ENCODE data around the gene ANKS1A.

ANKS1A gene

DNA sequence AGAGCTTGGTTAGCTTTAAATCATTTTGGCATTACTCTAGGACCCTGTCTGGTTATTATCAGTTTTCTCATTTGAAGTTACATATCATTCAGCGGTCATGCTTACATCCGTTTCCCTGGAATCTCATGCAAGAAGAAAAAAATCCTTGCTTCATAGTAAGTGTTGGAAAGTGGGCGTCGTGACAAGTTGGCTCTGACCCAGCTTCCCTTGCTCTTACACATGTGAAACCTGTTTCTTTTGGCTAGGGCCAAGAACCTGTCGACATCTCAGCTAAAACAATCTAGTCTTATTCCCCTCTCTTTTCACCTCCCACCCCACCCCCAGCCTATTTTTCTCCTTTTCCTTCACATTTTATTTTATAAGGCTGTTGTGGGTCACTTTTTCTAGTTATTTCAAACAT is 45.5 kb downstream of the ANKS1A start:
- DNase-seq, result no peak

DNA sequence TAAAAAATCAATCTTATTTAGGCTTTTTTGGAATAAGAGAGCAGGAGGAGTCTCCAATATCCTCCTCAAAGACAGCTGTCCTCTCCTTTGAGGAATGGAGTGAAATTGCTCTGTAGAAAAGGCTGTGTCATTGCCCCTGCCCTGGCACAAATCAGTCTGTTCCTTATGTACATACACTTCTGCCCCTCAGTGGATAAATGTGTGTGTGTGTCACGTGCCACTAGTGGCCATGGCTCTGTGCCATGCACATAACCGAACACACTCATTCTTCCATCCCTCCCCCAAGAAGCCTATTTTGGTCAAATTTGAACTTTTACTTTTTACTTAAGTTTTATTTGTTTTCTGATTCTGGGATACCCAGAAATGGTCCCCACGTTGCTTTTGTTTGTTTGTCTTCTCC is 49.2 kb downstream of the ANKS1A start:
- no peak for DNase-seq
- TF ChIP-seq, protein P1, sequence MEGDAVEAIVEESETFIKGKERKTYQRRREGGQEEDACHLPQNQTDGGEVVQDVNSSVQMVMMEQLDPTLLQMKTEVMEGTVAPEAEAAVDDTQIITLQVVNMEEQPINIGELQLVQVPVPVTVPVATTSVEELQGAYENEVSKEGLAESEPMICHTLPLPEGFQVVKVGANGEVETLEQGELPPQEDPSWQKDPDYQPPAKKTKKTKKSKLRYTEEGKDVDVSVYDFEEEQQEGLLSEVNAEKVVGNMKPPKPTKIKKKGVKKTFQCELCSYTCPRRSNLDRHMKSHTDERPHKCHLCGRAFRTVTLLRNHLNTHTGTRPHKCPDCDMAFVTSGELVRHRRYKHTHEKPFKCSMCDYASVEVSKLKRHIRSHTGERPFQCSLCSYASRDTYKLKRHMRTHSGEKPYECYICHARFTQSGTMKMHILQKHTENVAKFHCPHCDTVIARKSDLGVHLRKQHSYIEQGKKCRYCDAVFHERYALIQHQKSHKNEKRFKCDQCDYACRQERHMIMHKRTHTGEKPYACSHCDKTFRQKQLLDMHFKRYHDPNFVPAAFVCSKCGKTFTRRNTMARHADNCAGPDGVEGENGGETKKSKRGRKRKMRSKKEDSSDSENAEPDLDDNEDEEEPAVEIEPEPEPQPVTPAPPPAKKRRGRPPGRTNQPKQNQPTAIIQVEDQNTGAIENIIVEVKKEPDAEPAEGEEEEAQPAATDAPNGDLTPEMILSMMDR (IDR thresholded peaks at IDR 0.05; ENCODE audit: low read depth, low read length, missing control alignments), result no peak
- H3K27ac ChIP-seq, result no peak overlapping the region
- in situ Hi-C loops (cut with HindIII; ENCODE audit: low pct_ligation_motif_present, low sequenced_read_pairs), result no loop called here
- no peak overlapping the region for H3K4me3 ChIP-seq (ENCODE audit: low read depth, low read length)
- H3K27me3 ChIP-seq (replicated peaks), result no peaks in the 10 kb centered on the region
- H3K36me3 ChIP-seq (replicated peaks), result no peaks in the 10 kb centered on the region

More for the DNA sequence above, 45.5 kb downstream of the ANKS1A start:
- H3K27ac ChIP-seq, result no peak overlapping the region
- no peaks in the 10 kb centered on the region for H3K36me3 ChIP-seq (replicated peaks)
- in situ Hi-C loops (cut with HindIII; ENCODE audit: low pct_ligation_motif_present, low sequenced_read_pairs), result no loop called here
- H3K4me3 ChIP-seq (ENCODE audit: low read depth, low read length), result no peak overlapping the region
- no peaks in the 10 kb centered on the region for H3K27me3 ChIP-seq (replicated peaks)
- TF ChIP-seq, protein P1 (IDR thresholded peaks at IDR 0.05; ENCODE audit: low read depth, low read length, missing control alignments), result no peak

DNA sequence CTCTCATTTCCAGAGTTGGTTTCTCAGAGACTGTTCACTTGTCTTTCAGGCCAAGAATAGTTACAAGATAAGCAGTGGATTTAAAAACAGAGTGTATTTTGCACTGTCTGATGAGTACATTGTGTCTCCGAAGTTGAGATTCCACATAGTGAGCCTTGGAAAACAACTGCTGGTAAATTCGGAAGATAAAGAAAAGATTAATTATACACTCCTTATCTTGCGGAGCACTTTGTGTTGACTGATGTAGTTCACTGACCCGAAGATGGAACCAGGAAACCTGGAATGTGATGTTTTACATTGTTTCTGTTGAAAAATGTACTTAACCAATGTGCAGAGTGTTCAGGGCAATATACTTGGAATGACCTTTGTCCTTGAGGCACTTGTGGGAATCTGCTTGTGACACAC is 51.0 kb downstream of the ANKS1A start:
- H3K27me3 ChIP-seq (replicated peaks), result no peaks in the 10 kb centered on the region
- no peak overlapping the region for H3K4me3 ChIP-seq (ENCODE audit: low read depth, low read length)
- TF ChIP-seq, protein P1 (IDR thresholded peaks at IDR 0.05; ENCODE audit: low read depth, low read length, missing control alignments), result no peak
- H3K36me3 ChIP-seq (replicated peaks), result no peaks in the 10 kb centered on the region
- H3K27ac ChIP-seq, result no peak overlapping the region
- in situ Hi-C loops (cut with HindIII; ENCODE audit: low pct_ligation_motif_present, low sequenced_read_pairs), result no loop called here
- DNase-seq, result no peak

DNA sequence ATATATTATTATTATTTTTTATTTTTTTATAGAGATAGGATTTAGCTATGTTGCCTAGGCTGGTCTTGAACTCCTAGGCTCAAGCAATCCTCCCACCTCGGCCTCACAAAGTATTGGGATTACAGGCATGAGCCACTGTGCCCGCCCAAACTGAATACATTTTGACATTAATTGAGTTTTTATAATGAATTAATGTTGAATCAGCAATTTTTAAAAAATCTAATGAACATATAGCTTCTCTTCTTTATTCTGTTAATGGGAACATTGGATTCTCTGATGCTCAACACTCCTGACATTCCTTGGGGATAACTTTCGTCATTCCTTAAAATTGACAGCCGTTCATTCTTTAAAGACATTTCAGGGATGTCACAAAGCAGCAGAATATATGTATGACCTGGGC is 52.4 kb downstream of the ANKS1A start:
- Histone ChIP-seq H3K27me3 (replicated peaks) (no peaks in the 10 kb centered on the region), H3K4me3 (ENCODE audit: low read depth, low read length) (no peak overlapping the region), H3K27ac (no peak overlapping the region), H3K36me3 (replicated peaks) (no peaks in the 10 kb centered on the region)
- TF ChIP-seq, protein P1 (IDR thresholded peaks at IDR 0.05; ENCODE audit: low read depth, low read length, missing control alignments), result no peak
- in situ Hi-C loops (cut with HindIII; ENCODE audit: low pct_ligation_motif_present, low sequenced_read_pairs), result no loop called here
- no peak for DNase-seq

DNA sequence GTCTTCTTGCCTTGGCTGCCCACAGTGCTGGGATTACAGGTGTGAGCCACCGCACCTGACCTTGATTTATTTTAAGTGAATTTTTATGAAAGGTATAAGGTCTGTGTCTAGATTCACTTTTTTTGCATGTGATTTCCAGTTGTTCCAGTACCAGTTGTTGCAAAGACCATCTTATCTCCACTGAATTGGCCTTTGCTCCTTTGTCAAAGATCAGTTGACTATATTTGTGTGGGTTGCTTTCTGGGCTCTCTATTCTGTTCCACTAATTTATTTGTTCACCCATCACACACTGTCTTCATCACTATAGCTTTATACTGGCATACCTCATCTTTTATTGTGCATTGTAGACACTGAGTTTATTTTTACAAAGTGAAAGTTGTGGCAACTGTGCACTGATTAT is 56.3 kb downstream of the ANKS1A start:
- no peak for DNase-seq
- H3K36me3 ChIP-seq (replicated peaks), result no peaks in the 10 kb centered on the region
- no peaks in the 10 kb centered on the region for H3K27me3 ChIP-seq (replicated peaks)
- TF ChIP-seq, protein P1 (IDR thresholded peaks at IDR 0.05; ENCODE audit: low read depth, low read length, missing control alignments), result no peak
- in situ Hi-C loops (cut with HindIII; ENCODE audit: low pct_ligation_motif_present, low sequenced_read_pairs), result no loop called here
- H3K27ac ChIP-seq, result no peak overlapping the region
- H3K4me3 ChIP-seq (ENCODE audit: low read depth, low read length), result no peak overlapping the region

GRCh38 chr6:34947561-34947960 is 58.5 kb downstream of the ANKS1A start:
- TF ChIP-seq, protein P1 (IDR thresholded peaks at IDR 0.05; ENCODE audit: low read depth, low read length, missing control alignments), result no peak
- H3K4me3 ChIP-seq (ENCODE audit: low read depth, low read length), result no peak overlapping the region
- no peak overlapping the region for H3K27ac ChIP-seq
- in situ Hi-C loops (cut with HindIII; ENCODE audit: low pct_ligation_motif_present, low sequenced_read_pairs), result no loop called here
- H3K27me3 ChIP-seq (replicated peaks), result no peaks in the 10 kb centered on the region
- DNase-seq, result no peak
- H3K36me3 ChIP-seq (replicated peaks), result no peaks in the 10 kb centered on the region

All from brain microvascular endothelial cell (primary cell).